DMS114 treated with DMSO at 0.1 percent for 48 hours (cell line): ENCODE measurements around the gene NUMA1.

ENCODE experiments used
- DNase-seq: peaks from one replicate; lab custom pipeline; 2025; ENCODE audit not compliant: unreplicated experiment; lab: John Stamatoyannopoulos, UW

Gene NUMA1

DNA sequence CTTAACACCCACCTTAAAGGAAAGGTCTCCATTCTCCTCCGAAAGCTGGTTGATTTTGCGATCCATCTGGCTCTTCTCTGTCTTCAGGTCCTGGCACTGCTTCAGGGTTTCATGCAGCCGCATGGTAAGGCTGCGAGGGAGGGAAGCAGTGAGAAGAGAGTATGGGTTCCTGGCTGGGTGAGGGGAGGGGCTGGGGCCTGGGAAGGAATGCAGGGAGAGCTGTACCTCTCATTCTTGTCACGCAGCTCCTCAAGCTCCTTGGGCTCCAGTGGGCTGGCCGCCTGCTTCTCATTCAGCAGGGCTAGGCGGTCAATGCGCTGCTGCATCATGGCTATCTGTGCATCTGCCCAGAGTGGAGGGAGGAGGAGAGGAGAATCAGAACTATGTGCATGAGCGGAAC lies 62.2 kb downstream of the NUMA1 start:
- DNase-seq: no peak

DNA sequence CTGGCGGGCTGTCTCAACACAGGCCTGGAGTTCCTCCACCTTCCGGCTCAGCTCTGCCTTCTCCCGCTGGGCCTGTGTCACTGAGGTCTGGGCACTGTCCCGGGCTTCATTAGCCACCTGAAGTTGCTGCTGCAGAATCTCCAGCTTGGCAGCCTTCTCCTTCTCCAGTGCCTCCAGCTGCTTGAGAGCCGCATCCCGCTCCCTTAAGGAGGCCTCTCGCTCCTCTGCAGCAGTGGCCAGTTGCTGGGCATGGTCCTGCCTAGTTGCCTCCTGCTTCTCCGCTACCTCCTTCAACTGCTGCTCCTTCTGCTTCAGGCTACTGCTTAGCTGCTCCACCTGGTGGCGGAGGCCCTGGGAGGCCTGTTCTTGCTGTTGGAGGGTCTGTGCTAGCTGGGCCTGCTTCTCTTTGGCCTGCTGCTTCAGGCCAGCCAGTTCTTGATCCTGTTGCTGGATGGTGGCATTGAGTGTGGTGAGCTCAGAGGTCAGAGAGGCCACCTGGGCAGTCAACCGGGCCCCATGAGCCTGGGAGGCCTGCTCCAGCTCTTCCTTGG lies 64.8 kb downstream of the NUMA1 start:
- peak; percentile 2 for DNase-seq

- no peak for DNase-seq
These were observed 65.5 kb downstream of the NUMA1 start for GRCh38 chr11:72014761-72015320.

DNA sequence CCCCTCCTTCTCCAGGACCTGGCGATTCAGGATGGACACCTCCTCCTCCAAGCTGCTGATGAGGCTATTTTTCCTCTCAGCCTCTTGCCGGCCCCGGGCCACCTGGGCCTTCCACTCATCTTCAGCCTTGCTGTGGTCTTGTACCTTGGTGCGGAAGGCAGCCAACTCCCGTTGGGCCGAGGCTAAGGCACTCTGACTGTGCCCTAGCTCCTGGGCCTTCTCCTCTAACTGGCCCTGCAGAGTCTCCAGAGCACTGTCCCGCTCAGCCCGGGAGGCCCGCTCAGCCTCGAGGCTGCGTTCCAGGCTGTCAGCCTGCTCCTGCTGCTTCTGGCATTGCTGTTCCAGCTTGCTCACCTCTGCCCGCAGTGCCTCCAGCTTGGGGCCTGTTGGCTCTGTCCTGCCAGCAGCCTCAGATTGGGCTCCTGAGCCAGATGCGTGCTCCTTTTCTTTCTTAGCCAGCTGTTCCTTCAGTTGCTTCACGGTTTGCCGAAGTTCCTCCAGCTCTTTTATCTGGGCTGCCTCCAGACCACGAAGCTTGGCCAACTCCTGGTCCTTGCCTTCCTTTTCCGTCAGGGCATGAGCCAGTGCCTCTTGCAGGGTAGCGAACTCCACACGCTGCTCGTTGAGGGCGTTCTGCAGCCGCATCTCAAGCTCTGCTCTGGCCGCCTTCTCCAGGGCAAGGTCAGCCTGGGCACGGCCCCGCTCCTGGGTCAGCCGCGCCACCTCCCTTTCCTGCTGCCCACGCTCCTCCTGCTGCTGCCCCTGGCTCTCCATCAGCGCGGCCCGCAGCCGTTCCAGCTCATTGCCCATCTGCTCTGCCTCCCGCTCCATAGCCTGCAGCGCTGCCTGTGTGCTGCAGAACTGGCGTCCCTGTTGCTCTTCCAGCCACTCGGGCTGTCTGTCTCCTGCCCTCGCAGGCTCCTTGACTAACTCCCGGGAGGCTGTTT lies 66.3 kb downstream of the NUMA1 start:
- DNase-seq: no peak

GRCh38 chr11:72012897-72013721 lies 67.2 kb downstream of the NUMA1 start:
- DNase-seq: no peak

DNA sequence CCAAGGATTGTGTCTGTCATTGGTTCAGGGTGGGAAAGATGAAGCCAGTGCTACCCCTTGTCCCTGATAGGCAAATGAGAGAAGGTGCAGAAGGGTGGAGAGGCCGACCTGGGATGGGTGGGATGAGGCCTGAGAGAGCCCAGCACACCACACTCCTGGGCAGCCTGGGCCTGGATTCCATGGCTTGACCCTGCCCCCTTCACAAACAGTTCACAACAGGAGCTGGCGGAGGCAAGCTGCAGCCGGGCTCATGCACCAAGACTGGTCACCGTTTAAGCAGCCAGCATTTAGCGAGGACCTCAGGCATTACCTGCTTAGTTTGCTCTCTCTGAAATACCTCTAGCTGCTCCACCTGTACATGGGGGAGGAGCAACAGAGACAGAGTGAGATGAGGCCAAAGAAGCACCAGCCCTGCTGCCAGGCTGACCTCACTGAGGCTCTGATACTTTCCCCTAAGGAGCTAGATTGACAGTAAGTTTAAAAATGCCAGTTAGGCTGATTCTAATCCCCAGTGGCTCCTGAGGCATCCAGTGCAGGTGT lies 68.2 kb downstream of the NUMA1 start:
- DNase-seq: no peak

- DNase-seq: no peak
These were observed 69.7 kb downstream of the NUMA1 start for GRCh38 chr11:72010529-72011233.

DNA sequence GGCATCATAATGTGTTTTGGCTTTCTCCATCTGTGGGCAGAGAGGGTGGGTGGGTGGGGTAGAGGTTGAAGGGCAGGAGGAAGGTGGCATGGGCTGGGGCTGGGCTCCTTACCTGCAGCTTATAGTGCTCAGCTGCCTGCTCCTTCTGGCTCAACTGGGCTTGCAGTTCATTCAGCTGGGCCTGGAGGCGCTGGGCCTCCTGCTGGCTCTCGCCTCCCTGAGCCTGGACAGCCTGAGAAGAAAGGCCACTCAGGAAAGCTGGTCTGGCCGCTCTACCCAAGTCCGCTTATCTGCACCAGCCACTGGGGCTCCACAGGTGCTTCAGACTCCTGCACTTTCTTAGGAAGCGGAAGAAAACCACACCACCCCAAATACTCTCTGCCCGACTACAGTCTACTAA lies 71.2 kb downstream of the NUMA1 start:
- DNase-seq: no peak

DNA sequence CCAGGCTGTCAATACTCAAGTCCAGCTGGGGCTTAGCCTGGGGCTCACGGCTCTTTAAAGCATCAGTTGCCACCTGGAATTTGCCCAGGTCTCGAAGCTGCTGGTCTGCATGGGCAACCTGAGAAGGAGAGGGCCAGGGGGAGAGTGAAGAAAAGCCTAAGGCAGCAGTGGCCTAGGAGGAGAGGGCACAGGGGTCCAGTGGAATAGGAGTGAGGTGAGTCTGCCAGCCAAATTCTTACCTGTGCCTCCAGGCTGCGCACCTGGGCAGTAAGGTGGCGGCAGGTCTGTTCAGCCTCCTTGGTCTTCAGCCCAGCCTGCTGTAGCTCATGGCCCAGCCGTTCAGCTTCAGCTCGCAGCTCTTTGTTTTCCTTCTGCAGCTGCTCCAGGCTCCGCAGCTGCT lies 71.6 kb downstream of the NUMA1 start:
- DNase-seq: no peak

DNA sequence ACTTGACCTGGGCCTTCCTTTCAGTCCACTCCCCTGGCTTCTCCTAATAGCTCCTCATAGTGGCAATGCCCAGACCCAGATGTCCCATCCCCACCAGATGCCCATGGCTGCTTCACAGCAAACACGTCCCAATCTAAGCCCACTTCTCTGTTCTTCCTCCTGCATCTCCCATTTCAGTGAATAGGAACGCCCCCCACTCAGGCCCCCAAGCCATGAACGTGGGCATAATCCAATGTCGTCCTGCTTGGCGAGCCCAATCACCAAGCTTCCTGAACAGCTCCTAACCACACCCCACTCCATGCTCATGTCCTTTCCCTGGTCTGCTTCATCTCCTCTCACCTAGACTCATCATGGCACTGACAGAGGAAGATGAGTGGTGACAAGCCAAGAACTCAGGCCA lies 72.8 kb downstream of the NUMA1 start:
- no peak for DNase-seq

GRCh38 chr11:72007089-72007476 lies 73.3 kb downstream of the NUMA1 start:
- no peak for DNase-seq

DNA sequence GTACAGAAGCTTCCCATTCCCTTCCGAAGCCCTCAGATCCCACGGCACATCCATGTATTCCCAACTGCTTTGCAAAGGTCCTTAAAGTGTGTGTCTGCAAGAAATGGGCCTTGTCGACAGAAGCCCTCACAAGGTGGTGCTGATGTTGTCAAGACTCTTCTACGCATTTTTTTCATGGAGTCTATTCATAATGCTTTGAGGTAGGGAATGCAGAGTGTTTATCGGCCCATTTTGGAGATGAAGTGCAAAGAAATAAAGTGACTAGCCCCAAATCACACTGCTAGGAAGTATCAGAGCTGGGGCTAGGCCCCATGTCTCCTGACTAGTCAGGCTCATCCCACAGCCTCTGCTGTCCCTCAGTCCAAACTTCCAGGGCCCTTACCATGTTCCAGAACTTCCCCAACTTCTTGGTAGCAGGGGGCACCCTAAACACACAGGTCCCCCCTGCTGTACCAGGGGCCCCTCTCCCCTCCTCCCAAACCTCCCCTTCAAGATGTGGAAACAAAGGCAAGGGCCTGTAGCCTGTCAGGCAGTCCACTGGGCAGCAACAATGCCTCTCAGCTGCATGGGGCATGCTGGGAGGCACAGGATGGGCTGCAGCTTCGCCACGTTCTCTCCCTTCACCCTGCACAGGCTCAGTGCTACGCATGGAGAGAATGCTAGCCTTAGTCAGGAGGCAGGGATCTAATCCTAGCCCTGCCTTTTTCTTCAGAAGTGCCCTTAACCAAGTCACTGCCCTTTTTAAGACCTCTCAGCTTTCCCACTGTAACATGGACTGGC lies 73.8 kb downstream of the NUMA1 start:
- DNase-seq: no peak

DNA sequence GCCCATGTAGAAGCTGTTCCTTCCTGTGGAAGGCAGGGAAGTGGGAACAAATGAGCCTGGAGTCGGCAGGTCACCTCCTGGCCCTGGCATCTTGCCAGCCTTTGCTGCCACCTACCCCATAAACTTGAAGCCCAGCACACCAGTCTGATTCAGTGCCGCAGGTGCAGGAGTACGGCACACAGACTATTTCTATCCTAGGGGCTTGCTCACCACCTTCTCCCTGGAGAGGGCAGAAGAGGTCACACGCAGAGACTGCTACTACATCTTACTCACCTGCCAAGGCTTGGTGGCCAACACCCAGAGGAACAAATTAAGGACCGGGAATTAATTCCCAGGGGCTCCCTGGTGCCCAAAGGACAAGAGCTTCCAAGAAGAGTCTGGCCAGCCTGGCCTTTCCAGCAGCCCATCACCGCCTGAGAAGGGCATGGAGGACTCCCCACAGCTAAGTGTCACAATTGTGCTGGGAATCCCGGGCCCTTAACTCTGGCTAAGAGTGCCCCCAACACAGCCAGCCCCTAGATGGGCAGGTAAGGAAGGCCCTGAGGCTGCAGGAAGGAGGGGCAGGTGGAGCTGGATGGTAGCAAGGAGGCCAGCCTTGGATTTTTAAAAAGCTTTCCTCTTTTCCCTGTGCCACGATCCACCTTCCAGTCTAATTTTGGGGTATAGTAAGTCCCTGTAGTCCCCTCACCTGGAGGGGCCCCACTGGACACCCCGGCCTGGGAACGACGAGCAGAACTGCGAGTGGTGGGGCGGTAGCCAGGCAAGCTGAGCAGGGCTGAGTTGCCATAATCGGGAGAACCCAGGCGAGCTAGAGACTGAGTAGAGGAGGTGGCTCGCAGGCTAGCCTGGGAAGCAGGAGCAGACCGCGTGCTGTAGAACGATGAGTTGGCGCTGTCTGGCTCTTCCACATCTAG lies 74.7 kb downstream of the NUMA1 start:
- no peak for DNase-seq

GRCh38 chr11:72004515-72005346 lies 75.6 kb downstream of the NUMA1 start:
- no peak for DNase-seq

DNA sequence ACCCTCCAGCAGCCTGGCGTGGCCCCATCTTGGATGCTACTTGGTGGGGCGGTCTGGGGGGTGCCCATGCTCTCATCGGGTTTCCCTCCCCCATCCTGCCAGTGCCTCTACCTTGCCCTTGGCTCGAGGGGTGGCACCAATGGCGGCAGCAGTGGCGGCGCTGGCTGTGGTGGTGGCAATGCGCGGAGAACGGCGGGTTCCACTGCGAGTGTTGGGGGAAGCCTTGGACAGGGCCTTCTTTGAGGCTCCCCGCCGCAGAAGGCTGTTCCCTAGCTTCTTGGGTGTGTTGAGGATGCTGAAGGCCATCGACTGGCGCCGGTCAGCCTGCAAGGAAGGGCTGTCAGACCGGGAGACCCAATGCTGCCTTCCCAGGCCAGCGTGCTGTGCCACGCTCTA lies 76.6 kb downstream of the NUMA1 start:
- DNase-seq: no peak

GRCh38 chr11:72002841-72003775 lies 77.2 kb downstream of the NUMA1 start:
- DNase-seq: no peak
